NCI-H2081 (cell line): ENCODE results near the gene RPL13.

Experiments used
- DNase-seq, 2 experiments: peaks; one replicate each; lab custom pipeline; 2025; lab: John Stamatoyannopoulos, UW

RPL13 gene

DNA sequence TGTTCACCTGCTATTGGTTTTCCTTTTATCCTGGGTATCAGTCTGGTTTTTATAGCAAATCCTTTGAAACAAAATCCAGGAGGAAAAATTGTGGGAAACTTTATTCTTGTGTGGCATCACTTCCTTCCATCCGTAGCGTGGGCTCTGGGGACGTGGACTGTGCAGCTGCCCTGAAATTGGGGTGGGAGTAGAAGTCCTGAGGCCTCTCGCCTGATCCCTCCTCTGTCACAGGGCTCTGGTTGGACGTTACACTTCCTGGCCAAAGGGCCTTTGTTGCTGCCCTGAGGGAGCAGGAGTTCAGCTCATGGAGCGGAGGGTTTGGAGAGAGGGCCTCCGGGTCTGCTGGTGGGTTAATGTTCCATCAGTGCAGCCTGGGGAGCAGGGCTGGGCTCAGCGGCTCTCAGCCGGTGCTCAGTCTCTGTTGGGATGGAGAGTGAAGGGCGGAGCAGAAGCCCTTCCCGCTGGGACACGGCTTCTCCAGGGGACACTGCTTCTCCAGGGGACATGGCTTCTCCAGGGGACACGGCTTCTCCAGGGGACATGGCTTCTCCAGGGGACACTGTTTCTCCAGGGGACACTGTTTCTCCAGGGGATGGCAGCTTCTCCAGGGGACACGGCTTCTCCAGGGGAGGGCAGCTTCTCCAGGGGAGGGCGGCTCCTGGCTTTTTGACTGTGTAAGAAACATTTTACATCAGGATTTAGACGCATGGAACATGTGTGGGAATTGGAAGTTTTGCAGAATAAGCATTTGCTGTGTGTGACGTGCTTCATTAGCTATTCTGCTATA, 15.2 kb upstream of the RPL13 start:
- no peak for DNase-seq

DNA sequence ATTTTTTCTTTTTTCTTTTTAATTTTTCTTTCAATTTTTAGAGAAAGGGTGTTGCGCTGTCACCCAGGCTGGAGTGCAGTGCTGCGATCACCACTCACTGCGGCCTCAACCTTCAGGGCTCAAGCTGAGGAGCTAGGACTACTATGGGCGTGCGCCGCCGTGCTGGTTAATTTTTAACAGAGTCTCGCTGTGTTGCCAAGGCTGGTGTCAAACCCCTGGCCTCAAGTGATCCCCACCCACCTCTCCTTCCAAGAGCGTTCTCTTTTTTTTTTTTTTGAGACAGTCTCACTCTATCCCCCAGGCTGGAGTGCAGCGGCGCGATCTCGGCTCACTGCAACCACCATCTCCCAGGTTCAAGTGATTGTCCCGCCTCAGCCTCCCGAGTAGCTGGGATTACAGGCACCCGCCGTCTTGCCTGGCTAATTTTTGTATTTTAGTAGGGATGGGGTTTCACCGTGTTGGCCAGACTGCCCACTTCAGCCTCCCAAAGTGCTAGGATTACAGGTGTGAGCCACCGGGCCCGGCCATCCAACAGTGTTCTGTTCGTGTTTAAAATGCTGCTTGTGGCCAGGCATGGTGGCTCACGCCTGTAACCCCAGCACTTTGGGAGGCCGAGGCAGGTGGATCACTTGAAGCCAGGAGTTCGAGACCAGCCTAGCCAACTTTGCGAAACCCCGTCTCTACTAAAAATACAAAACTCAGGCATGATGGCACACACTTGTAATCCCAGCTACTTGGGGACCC, 14.5 kb upstream of the RPL13 start:
- no peak for DNase-seq

DNA sequence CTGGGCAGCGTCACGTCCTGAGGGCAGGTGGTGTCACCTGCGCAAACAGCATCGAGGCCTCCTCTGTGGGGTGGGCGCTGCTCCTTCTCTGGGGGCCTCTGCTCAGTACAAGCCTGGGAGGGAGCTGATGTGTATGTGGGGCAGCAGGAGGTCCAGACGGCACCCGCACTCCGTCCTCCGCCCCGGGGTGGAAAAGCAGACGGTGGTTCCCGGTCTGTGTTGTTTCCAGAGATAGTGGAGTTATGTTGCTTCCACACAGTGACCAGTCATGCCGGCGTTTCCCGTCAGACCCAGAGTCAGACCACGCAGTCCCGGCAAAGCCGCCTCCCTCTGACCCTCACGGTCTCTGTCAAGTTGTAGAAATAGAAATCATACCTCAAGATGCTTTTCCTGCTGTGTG, 13.7 kb upstream of the RPL13 start:
- DNase-seq, result no peak

DNA sequence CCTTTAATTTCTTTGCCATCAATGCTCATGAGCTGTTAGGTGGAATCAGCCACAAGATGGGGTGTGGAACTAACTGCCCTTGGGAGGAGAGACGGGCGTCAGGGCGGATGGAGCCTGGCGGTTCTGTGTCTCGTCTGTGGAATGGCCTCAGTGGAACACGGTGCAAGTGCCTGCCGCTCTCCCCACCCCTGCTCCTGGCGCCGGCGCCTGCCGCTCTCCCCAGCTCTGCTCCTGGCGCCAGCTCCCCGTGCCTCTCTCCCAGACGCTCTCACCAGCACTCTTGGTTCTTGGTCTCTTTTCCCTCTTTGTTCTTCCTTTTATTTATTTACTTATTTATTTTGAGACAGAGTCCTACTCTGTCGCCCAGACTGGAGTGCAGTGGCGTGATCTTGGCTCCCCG, 13.2 kb upstream of the RPL13 start:
- DNase-seq, result no peak

DNA sequence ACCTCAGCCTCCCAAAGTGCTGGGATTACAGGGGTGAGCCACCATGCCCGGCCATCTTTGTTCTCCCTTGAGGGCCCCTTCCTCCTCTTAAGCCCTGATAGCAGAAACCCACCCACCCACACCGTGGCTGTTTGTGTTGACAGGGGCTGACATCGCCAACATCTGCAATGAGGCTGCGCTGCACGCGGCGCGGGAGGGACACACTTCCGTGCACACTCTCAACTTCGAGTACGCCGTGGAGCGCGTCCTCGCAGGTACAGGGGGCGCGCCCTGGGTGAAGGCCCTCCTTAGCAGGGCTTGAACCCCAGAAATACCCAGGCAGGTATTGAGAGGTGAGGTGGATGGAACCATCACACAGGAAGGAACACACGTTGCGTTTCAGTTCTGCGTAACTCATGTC, 12.6 kb upstream of the RPL13 start:
- no peak for DNase-seq

DNA sequence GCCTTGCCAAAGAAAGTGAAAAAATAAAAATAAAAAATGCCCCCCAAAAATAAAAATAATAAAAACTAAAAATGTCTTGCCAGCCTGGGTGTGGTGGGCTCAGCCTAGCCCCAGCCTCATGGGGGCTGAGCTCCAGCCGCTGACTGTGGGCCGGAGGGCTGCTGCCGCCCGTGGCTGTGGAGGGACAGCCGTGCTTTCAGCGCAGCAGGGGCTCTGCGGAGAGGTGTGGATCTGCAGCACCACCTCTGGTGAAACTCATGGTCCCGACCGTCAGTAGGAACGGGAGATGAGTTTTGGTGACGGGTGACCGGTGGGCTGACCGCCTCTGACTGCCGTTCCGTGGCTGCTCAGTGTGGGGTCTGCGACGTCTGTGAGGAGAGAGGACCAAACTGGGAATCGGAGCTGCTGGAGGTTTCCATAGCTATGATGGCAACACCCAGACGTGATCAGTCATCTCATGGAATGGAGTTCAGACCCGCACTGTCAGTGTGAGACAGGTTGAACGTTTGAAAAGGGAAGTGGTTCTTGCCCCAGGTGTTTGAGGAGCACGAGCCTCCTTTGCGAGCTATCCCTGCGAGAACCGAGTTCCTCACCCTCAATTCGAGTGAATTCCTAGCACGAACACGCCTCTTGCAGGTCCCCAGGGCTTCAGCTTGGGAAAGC, 12.0 kb upstream of the RPL13 start:
- DNase-seq, result no peak

DNA sequence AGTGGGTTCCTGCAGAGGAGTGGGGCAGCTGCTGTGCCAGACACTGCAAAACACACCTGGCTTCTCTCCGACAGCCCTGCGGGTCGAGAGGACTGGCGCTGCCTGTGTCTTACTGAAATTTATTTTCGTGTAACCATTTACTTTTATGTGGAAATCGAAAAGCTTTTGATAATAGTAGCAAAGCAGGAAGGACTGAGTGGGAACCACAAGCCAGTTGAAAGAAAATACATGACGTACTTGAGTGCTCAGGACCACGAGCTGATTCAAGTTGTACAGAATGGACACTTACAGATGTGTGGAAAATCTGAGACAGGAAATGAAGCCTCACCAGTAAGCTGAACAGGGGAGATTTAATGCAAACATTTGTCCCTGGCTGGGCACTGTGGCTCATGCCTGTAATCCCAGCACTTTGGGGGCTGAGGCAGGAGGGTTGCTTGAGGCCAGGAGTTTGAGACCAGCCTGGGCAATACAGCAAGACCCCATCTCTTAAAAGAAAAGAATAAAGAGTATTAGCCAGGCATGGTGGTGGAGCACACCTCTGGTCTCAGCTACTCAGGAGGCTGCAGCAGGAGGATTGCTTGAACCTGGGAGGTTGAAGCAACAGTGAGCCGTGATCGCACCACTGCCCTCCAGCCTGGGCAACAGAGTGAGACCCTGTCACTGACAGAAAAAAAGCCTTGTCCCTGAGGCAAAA, 11.3 kb upstream of the RPL13 start:
- no peak for DNase-seq

DNA sequence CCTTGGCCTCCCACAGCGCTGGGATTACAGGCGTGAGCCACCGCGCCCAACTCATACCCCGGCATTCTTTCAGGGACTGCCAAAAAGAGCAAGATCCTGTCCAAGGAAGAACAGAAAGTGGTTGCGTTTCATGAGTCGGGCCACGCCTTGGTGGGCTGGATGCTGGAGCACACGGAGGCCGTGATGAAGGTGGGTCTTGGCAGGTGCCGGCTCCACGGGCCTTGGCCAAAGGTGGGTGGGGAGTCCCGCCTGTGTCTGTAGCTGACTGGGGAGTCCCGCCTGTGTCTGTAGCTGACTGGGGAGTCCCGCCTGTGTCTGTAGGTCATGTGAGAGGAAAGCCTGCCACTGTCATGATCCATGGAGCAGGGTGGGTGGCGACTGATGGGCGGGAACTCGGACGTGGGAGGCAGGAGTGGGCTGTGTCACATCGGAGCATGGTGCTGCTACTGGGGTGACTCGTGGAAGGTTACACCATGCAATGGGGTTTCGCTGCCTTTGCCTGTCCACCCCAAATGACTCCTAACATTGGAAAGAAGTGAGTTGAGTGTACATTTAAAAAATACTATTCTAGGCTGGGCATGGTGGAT, 10.0 kb upstream of the RPL13 start:
- DNase-seq, result no peak

DNA sequence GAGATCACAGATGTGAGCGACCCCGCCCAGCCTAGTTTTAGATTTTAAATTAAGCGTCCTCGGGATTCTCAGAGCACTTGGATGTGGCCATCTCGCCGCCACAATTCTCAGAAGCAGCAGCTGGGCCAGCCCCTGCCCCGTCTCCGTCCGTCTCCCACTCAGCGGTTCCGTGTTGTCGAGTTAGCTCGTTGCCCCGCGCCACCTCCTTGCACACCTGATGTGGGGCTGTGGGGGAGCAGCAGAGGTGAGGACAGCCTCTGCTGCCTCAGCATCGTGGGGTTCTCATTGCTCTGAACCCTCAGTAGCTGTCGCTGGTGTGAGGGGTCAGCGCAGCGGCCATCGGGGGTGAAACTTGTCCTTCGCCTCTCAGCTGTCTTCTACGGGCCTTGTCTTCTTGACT, 8.2 kb upstream of the RPL13 start:
- no peak for DNase-seq

DNA sequence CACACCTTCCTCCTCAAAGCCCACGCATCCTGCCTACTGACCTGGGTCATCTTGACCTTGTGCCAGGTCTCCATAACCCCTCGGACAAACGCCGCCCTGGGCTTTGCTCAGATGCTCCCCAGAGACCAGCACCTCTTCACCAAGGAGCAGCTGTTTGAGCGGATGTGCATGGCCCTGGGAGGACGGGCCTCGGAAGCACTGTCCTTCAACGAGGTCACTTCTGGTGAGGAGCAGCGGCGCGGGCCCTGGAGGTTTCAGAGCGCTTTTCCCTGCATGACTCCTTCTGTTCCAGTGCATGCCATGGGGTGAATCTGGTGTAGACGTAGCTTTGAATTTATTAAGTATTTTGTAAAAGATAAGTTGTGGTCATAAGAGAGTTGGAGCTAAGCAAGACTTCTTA, 7.6 kb upstream of the RPL13 start:
- no peak for DNase-seq

DNA sequence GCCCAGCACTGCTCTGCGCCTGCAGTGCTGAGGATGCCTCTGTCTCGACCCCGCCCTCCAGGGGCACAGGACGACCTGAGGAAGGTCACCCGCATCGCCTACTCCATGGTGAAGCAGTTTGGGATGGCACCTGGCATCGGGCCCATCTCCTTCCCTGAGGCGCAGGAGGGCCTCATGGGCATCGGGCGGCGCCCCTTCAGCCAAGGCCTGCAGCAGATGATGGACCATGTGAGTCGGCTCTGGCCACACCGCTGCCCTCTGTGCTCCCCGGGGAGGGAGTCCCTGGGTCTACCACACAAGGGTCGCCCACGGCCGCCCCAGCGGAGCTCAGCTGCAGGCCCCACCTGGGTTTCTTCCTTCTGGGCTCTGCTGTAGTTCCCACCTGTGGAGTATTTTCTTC, 6.7 kb upstream of the RPL13 start:
- no peak for DNase-seq

DNA sequence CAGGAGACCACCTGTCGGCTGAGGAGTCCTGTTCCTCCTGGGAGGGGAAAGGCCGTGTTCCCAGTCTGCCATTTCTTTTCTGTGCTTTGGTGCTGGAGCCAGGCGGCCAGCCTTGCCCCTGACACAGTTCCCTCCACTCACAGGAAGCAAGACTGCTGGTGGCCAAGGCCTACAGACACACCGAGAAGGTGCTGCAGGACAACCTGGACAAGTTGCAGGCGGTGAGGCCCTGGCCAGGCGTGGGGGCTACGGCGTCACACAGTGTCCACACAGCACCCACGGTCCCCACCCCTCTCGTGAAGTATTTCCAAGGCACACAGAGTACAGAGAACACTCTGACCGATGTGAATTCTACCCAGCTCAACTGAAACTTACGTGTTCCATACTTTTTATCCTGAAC, 6.1 kb upstream of the RPL13 start:
- no peak for DNase-seq

DNA sequence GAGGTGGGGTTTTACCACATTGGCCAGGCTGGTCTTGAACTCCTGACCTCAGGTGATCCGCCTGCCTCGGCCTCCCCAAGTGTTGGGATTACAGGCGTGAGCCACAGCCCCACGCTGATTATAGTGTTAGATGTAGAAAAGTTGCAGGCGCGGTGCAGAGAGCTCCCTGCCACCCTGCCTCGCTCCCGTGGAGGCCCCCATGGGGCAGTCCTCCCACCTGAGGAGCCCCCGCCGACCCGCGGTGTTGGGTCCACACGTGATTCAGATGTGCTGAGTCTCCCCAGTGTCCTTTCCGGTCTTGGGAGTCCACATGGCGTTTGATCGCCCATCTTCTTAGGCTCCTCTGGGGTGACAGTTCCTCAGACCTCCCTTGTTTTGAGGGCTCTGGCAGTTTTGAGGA, 5.2 kb upstream of the RPL13 start:
- DNase-seq, result no peak

DNA sequence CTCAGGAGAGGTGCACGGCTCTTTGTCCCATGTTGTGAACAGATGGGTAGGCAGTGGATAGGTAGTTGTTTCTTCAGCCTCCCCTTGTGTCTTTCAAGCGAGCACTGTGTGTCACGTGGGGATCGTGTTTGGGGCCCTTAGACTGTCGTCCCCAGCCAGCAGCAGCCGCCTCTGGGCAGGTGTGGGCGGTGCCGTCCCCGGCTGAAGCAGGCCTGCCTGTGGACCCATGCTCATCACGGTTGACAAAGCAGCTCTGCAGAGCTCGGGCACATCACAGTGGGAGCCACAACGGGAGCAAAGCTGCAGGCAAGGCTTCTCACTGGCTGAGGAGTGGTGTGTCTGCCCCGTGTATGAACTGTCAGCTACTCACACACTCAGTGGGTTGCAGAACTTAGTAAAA, 4.7 kb upstream of the RPL13 start:
- DNase-seq, result no peak

DNA sequence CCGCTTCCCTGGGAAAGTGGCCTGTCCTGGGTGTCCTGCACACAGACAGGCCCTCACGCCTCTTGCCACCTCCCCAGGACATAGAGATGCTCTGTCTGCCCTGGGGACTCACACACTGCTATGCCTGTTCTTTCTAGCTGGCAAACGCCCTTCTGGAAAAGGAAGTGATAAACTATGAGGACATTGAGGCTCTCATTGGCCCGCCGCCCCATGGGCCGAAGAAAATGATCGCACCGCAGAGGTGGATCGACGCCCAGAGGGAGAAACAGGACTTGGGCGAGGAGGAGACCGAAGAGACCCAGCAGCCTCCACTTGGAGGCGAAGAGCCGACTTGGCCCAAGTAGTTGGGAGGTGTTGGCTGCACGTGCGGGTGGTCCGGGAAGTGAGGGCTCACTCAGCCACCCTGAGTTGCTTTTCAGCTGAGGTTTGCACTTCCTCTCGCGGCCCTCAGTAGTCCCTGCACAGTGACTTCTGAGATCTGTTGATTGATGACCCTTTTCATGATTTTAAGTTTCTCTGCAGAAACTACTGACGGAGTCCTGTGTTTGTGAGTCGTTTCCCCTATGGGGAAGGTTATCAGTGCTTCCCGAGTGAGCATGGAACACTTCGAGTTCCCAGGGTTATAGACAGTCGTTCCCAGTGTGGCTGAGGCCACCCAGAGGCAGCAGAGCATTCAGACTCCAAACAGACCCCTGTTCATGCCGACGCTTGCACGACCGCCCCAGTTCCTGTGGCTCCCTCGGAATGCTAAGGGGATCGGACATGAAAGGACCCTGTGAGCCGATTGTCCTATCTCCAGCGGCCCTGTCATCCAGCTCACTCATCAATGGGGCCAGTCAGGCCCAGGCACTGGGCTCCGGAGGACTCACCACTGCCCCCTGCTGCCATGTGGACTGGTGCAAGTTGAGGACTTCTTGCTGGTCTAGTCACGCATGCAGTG, 3.5 kb upstream of the RPL13 start:
- DNase-seq, result peak; percentile 34 to 38

DNA sequence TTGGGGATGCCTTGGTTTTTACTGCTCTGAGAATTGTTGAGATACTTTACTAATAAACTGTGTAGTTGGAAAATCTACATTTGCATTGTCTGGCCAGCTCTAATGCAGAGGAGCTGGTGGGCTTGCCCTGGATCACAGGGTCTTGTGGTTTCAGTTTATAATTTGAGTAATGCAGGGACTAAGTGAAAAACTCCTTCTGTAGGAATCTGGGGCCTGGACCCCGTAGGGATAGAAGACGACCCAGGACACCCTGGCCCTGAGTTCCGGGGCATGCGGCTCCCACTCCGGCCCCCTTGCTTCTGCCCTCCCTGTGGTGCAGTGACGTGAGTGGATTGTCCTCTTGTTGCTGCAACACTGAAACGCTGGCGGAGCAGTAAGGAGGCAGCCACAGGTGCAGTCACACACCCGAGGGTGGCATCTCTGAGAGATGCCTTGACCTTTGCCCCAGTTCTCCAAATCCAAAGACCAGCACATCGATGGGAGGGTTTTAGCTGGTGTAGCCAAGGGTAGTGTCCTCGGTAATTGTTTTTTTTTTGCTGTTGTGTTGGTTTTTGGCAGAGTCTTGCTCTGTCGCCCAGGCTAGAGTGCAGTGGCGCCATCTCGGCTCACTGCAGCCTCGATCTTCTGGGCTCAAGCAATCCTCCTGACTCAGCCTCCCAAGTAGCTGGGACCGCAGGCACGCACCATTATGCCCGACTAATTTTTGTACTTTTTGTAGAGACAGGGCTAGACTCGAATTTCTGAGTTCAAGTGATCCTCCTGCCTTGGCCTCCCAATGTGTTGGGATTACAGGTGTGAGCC, 2.6 kb upstream of the RPL13 start:
- no peak for DNase-seq

DNA sequence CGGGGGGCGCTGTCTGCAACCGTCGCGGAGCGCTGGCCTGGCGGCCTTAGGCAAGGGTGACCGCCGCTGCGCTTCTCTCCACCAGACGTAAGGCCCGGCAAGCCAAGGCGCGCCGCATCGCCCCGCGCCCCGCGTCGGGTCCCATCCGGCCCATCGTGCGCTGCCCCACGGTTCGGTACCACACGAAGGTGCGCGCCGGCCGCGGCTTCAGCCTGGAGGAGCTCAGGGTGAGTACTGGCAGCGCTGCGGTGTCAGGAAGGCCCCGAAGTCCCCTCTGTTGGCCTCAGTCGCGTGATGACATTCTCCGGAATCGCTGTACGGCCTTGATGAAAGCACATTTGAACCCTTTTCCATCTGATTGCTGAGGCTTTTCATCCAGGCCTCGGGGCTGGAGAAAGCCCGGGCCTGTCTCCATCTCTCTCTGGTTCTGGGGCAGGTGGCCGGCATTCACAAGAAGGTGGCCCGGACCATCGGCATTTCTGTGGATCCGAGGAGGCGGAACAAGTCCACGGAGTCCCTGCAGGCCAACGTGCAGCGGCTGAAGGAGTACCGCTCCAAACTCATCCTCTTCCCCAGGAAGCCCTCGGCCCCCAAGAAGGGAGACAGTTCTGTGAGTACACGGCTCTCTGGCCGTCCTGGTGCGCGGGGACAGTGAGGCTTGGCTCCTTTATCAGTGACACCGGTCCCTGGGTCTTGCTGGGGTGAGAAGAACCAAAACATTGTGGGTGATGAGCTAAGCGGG, 831 bp downstream of the RPL13 start:
- DNase-seq, result no peak

DNA sequence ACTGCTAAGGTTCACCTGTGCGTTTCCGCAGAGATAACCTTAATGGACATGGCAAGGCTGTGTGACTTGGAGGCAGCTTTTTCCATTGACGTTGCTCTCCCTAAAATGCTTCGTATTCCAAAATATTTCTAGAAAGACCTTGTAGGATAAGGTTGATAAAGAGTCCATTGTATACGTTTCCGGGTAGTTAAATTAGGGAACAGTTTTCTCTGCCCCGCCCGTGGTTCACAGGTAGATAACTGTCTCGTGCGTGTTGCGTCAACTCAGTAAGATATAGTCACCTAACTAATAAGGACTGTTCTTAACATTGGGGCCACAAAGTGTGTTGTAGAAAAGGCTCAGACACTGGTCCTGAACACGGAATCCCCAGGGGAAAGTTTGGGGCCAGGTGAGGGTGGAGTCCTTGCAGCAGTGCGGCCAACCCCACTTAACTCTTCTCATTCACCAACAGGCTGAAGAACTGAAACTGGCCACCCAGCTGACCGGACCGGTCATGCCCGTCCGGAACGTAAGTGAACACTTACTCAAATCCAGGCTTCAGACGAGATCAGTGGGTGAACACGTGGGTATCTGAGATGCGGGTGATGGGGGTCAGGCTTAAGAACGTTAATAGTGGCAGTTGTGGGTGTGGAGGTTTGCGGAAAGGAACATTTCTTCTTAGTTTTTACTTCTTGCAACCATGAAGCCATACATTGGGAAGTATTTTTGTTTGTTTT, 1.6 kb downstream of the RPL13 start:
- no peak for DNase-seq

DNA sequence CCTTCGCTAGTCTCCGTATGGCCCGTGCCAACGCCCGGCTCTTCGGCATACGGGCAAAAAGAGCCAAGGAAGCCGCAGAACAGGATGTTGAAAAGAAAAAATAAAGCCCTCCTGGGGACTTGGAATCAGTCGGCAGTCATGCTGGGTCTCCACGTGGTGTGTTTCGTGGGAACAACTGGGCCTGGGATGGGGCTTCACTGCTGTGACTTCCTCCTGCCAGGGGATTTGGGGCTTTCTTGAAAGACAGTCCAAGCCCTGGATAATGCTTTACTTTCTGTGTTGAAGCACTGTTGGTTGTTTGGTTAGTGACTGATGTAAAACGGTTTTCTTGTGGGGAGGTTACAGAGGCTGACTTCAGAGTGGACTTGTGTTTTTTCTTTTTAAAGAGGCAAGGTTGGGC, 2.5 kb downstream of the RPL13 start:
- no peak for DNase-seq
